ENCODE data around the gene IL4I1. TPM values are rescaled to one million over a fixed set of nuclear protein-coding genes. Genes with fewer than 3 reads are reported as not detected.

Gene IL4I1
- total and polyA plus RNA-seq, 2 donors (not counting 1 experiment from before 2014, with no cell fraction given), result 0.48 to 3.1 TPM

DNA sequence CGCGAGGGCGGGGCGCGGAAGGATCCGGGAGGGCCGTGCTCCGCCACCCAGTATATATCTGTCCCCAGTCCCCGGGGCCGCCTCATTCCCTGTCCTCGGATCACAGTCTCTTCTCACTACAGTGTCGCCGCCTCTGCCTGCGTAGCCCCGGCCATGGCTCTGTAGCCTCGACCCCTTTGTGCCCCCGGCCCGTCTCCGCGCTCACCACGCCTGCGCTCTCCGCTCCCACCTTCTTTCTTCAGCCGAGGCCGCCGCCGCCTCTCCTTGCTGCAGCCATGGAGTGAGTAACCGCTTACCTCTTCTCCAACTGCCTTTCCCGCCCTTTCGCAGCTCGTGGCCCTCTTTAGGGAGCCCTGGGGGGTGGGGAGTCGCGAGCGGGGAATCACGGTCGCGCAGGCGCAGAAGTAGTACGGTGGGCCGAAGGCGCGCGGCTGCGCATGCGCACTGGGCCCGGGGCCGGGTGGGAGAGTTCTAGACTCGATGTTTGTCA, 32.5 kb upstream of the IL4I1 start, which contains the start of the genes ATF5 and NUP62:
TSS of gene ATF5 (plus strand) at position 85 of the 490 bp plus-strand sequence. CDS start 1,646 bp downstream, outside the sequence.
TSS of gene NUP62 (minus strand) at position 384 of the 490 bp plus-strand sequence. CDS start 19,697 bp downstream, outside the sequence.
- Histone ChIP-seq H3K4me3 (ENCODE audit: control extremely low read depth in 1 of 5, extremely low read depth in 1 of 5, insufficient read depth in 1 of 5, low read depth in 2 of 5, low read length in 4 of 5) (peak within 1 kb of the TSS; percentile 70 to 98 (median 89)), H3K27ac (ENCODE audit: low read length in 2 of 2) (peak within 1 kb of the TSS; percentile 80 to 97), H3K79me2 (ENCODE audit: control insufficient read depth, insufficient read depth, low read length) (peaks cover 53% of the 10 kb centered on the region), H3K4me1 (ENCODE audit: control insufficient read depth in 2 of 2, insufficient read depth in 2 of 2, low read length in 2 of 2) (peaks cover 20 to 37% of the 10 kb centered on the region in 2 donors), H3K9ac (ENCODE audit: low read length) (peak within 1 kb of the TSS; percentile 92), H3K27me3 (replicated peaks in 1 of 4; ENCODE audit: control extremely low read depth in 1 of 4, control insufficient read depth in 3 of 4, insufficient read depth in 4 of 4, low read length in 3 of 4) (no peaks in the 10 kb centered on the region), H4K20me1 (ENCODE audit: control insufficient read depth, insufficient read depth, low read length, poor library complexity, severe bottlenecking) (peaks cover 40% of the 10 kb centered on the region), H3K4me2 (replicated peaks; ENCODE audit: low read depth, low read length, poor library complexity, severe bottlenecking) (peak within 1 kb of the TSS; percentile 94), H3K36me3 (replicated peaks in 1 of 2; ENCODE audit: control extremely low read depth in 1 of 2, control insufficient read depth in 1 of 2, extremely low read depth in 1 of 2, insufficient read depth in 2 of 2, low read length in 1 of 2) (peaks cover 1 to 23% of the 10 kb centered on the region in 2 experiments), H2AFZ (ENCODE audit: insufficient read depth, low read depth, low read length, poor library complexity, severe bottlenecking) (peak within 1 kb of the TSS; percentile 90), H3K9me3 (ENCODE audit: control extremely low read depth in 1 of 3, control insufficient read depth in 2 of 3, insufficient read depth in 1 of 3, low read length in 2 of 3) (peaks cover 0 to 3% (median 0%) of the 10 kb centered on the region in 3 donors)
- Mint-ChIP-seq H3K4me3 (peak within 1 kb of the TSS; percentile 100), H3K9me3 (ENCODE audit: insufficient read depth) (no peaks in the 10 kb centered on the region), H3K27me3 (no peaks in the 10 kb centered on the region), H3K27ac (peak within 1 kb of the TSS; percentile 98), H3K4me1 (peaks cover 58% of the 10 kb centered on the region)
- intact Hi-C loops (cut with micrococcal nuclease), result loop anchor here (1.0 to 10.0 kb wide), 5 partner anchors 32 to 876 kb away; partner anchors contain the start of genes AKT1S1, TBC1D17 and VRK3
- CTCF ChIA-PET, result interaction anchor here (0.9 to 3.1 kb wide), 5 partner anchors 9 to 52 kb away, joined by 3 to 20 read pairs (median 8); partner anchors contain the start of genes AKT1S1 and TBC1D17
- POLR2A ChIA-PET, result interaction anchor here (0.7 to 3.1 kb wide), 15 partner anchors 11 to 1622 kb away, joined by 3 to 28 read pairs (median 5); partner anchors contain the start of genes AKT1S1, FUZ, PNKP and SCAF1
- TF ChIP-seq, protein P1, sequence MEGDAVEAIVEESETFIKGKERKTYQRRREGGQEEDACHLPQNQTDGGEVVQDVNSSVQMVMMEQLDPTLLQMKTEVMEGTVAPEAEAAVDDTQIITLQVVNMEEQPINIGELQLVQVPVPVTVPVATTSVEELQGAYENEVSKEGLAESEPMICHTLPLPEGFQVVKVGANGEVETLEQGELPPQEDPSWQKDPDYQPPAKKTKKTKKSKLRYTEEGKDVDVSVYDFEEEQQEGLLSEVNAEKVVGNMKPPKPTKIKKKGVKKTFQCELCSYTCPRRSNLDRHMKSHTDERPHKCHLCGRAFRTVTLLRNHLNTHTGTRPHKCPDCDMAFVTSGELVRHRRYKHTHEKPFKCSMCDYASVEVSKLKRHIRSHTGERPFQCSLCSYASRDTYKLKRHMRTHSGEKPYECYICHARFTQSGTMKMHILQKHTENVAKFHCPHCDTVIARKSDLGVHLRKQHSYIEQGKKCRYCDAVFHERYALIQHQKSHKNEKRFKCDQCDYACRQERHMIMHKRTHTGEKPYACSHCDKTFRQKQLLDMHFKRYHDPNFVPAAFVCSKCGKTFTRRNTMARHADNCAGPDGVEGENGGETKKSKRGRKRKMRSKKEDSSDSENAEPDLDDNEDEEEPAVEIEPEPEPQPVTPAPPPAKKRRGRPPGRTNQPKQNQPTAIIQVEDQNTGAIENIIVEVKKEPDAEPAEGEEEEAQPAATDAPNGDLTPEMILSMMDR (IDR thresholded peaks at IDR 0.05), result no peak
- TF ChIP-seq EZH2 (IDR thresholded peaks at IDR 0.05; ENCODE audit: borderline replicate concordance, insufficient read depth, low read depth, low read length, poor library complexity, severe bottlenecking), result no peak
- under 1% methylated on average over 44 of the region's 48 CpGs for WGBS (ENCODE audit: insufficient coverage)
- DNase-seq, result peak; percentile 96
- ATAC-seq (ENCODE audit: low read depth), result peak; percentile 37

All from B cell (primary cell).